ENCODE data around the gene PLEKHA5. TPM values are rescaled to one million over a fixed set of nuclear protein-coding genes. Genes with fewer than 3 reads are reported as not detected.

PLEKHA5 gene
- polyA plus RNA-seq, 1 of the 3 experiments (the other 2 are of a cell fraction): 7.1 TPM

DNA sequence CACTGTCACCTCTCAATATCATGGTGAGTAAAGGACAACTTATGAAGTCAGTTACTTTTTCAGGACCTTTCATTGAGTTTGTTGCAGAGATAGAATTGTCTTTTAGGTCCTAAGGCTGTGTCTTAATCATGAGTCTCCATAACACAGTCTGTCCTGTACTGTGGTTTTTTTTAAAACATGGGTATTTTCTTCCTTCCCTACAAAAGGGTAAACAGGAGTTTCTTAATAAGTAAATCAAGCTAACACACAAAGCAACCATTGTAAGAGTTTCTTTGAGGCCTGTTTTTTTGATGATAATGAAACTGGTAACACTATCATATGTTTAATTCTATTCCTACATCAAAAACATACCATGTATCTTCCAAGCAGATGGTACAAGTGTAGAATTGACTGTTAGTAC is 101.4 kb downstream of the PLEKHA5 start (continued):
- TF ChIP-seq, protein P1, sequence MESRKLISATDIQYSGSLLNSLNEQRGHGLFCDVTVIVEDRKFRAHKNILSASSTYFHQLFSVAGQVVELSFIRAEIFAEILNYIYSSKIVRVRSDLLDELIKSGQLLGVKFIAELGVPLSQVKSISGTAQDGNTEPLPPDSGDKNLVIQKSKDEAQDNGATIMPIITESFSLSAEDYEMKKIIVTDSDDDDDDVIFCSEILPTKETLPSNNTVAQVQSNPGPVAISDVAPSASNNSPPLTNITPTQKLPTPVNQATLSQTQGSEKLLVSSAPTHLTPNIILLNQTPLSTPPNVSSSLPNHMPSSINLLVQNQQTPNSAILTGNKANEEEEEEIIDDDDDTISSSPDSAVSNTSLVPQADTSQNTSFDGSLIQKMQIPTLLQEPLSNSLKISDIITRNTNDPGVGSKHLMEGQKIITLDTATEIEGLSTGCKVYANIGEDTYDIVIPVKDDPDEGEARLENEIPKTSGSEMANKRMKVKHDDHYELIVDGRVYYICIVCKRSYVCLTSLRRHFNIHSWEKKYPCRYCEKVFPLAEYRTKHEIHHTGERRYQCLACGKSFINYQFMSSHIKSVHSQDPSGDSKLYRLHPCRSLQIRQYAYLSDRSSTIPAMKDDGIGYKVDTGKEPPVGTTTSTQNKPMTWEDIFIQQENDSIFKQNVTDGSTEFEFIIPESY (IDR thresholded peaks at IDR 0.05; ENCODE audit: borderline replicate concordance, low read depth): no peak
- TF ChIP-seq NRF1 (IDR thresholded peaks at IDR 0.05; ENCODE audit: low read depth, low read length) (no peak), FOXJ3 (CRISPR knock-in tag; IDR thresholded peaks at IDR 0.05) (no peak), SMC3 (IDR thresholded peaks at IDR 0.05; ENCODE audit: low read depth, low read length) (no peak), SIN3A (IDR thresholded peaks at IDR 0.05; ENCODE audit: borderline replicate concordance, low read depth, low read length) (no peak)
- TF ChIP-seq, protein P2, sequence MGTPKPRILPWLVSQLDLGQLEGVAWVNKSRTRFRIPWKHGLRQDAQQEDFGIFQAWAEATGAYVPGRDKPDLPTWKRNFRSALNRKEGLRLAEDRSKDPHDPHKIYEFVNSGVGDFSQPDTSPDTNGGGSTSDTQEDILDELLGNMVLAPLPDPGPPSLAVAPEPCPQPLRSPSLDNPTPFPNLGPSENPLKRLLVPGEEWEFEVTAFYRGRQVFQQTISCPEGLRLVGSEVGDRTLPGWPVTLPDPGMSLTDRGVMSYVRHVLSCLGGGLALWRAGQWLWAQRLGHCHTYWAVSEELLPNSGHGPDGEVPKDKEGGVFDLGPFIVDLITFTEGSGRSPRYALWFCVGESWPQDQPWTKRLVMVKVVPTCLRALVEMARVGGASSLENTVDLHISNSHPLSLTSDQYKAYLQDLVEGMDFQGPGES (IDR thresholded peaks at IDR 0.05; ENCODE audit: low read depth, low read length): no peak

DNA sequence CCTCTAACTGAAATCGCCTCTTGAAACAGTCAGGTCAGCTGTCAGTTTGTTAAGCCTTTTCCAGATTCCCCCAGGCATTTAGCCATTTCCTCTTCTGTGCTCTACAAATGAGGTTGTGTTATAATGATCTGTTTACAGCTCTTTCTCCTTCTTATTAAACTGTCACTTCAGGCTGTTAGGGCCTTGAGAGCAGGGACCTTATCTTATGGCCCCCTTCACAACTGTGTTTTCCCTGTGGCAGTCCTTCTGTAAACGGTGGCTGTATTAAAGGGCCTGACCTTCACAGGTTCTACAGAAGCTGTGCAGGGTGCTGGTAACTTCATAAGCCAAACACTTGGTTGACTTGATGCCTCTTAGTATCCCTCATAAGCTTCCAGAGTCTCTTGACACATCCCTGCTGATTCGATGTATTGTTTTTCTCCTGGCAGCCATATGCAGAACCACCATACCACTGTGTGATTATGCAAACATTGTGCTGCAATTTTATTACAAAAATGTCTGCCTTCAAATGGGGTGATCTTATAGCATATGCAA is 104.7 kb downstream of the PLEKHA5 start:
- Histone ChIP-seq H3K79me2 (ENCODE audit: insufficient read depth) (peaks cover 6% of the 10 kb centered on the region), H3K27ac (ENCODE audit: low read depth in 2 of 2, low read length in 1 of 2) (peak overlapping the region; percentile 31 to 75), H3K4me3 (ENCODE audit: low read depth in 2 of 2, low read length in 1 of 2) (no peak overlapping the region), H3K4me1 (ENCODE audit: control insufficient read depth in 1 of 2, insufficient read depth in 2 of 2, low read depth in 1 of 2, low read length in 1 of 2) (peaks cover 15 to 27% of the 10 kb centered on the region in 2 experiments; a peak in 3 of 4 replicates), H3K36me3 (replicated peaks in 1 of 2; ENCODE audit: control insufficient read depth in 1 of 2, insufficient read depth in 2 of 2, low read length in 1 of 2) (peaks cover 0 to 4% of the 10 kb centered on the region in 2 experiments), H3K9me2 (no peaks in the 10 kb centered on the region), H3F3A (replicated peaks; ENCODE audit: insufficient read depth) (peaks cover 4% of the 10 kb centered on the region), H3K27me3 (ENCODE audit: insufficient read depth) (no peaks in the 10 kb centered on the region), H4K20me1 (ENCODE audit: insufficient read depth) (no peaks in the 10 kb centered on the region), H3K9ac (no peak overlapping the region), H2AFZ (ENCODE audit: low read depth) (peak overlapping the region; percentile 24; the same call in 1 of the 2 replicates), H3K4me2 (peak overlapping the region; percentile 30; the same call in 1 of the 2 replicates), H3K9me3 (no peaks in the 10 kb centered on the region)
- ChIA-PET CTCF (no interaction called here), POLR2A (no interaction called here)
- TF ChIP-seq, protein P3, sequence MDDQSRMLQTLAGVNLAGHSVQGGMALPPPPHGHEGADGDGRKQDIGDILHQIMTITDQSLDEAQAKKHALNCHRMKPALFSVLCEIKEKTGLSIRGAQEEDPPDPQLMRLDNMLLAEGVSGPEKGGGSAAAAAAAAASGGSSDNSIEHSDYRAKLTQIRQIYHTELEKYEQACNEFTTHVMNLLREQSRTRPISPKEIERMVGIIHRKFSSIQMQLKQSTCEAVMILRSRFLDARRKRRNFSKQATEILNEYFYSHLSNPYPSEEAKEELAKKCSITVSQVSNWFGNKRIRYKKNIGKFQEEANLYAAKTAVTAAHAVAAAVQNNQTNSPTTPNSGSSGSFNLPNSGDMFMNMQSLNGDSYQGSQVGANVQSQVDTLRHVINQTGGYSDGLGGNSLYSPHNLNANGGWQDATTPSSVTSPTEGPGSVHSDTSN (IDR thresholded peaks at IDR 0.05): no peak
- TF ChIP-seq EP300 (IDR thresholded peaks at IDR 0.05; ENCODE audit: borderline replicate concordance in 1 of 2, low read depth in 1 of 2, low read length in 1 of 2) (no peak), GATA2 (CRISPR knock-in tag; IDR thresholded peaks at IDR 0.05) (0 out of 2 replicates have a peak, but pooled peaks have one; percentile 19)
- TF ChIP-seq, protein P4, sequence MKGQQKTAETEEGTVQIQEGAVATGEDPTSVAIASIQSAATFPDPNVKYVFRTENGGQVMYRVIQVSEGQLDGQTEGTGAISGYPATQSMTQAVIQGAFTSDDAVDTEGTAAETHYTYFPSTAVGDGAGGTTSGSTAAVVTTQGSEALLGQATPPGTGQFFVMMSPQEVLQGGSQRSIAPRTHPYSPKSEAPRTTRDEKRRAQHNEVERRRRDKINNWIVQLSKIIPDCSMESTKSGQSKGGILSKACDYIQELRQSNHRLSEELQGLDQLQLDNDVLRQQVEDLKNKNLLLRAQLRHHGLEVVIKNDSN (IDR thresholded peaks at IDR 0.05; ENCODE audit: borderline replicate concordance, low read depth): no peak
- TF ChIP-seq, protein P1 (IDR thresholded peaks at IDR 0.05; ENCODE audit: borderline replicate concordance, low read depth): no peak
- 46% methylated on average over 3 of the region's 3 CpGs for WGBS (ENCODE audit: low lambda C conversion rate)
- peak; percentile 13 for DNase-seq
